MM.1S (cell line): ENCODE data around the gene NKIRAS1.

Source experiments
- DNase-seq: peaks from one replicate; pipeline ENCODE4 v3.0.0-alpha.2; 2015
- H2AFZ ChIP-seq: fragments of 300-600 bp; sonication (generic); 2 replicates; pipeline ENCODE4 v1.6.0; 2016; ENCODE audit warnings: antibody characterized with exemption, low read length
- H3F3A ChIP-seq: fragments of 300-600 bp; sonication (generic); 2 replicates; pipeline ENCODE4 v1.6.1; 2016; ENCODE audit warnings: mild to moderate bottlenecking, antibody characterized with exemption, low read length, moderate library complexity, mixed read lengths; ENCODE audit not compliant: insufficient read depth
- H3K27ac ChIP-seq: fragments of 300-600 bp; sonication (generic); 2 replicates; pipeline ENCODE4 v1.5.1; 2016; ENCODE audit warnings: mild to moderate bottlenecking, low read length
- H3K27me3 ChIP-seq: fragments of 300-600 bp; sonication (generic); replicated peaks from 2 replicates; pipeline ENCODE4 v1.6.0; 2016; ENCODE audit warnings: low read length; ENCODE audit not compliant: insufficient read depth
- H3K36me3 ChIP-seq: fragments of 300-600 bp; sonication (generic); replicated peaks from 2 replicates; pipeline ENCODE4 v1.6.1; 2016; ENCODE audit warnings: mild to moderate bottlenecking, low read length, mixed read lengths; ENCODE audit not compliant: insufficient read depth
- H3K4me1 ChIP-seq: fragments of 300-600 bp; sonication (generic); 2 replicates; pipeline ENCODE4 v1.6.1; 2016; ENCODE audit warnings: low read length, mixed read lengths
- H3K4me2 ChIP-seq: fragments of 300-600 bp; sonication (generic); 2 replicates; pipeline ENCODE4 v1.6.0; 2016; ENCODE audit warnings: low read depth, low read length
- H3K4me3 ChIP-seq: fragments of 300-600 bp; sonication (generic); 2 replicates; pipeline ENCODE4 v1.5.1; 2016; ENCODE audit warnings: low read length, mixed read lengths
- H3K79me2 ChIP-seq: fragments of 300-600 bp; sonication (generic); 2 replicates; pipeline ENCODE4 v1.6.1; 2016; ENCODE audit warnings: mixed run types, low read length, mixed read lengths
- H3K9ac ChIP-seq: fragments of 300-600 bp; sonication (generic); 2 replicates; pipeline ENCODE4 v1.6.1; 2016; ENCODE audit warnings: low read length, mixed read lengths
- H3K9me2 ChIP-seq: fragments of 300-600 bp; sonication (generic); replicated peaks from 2 replicates; pipeline ENCODE4 v1.6.1; 2016; ENCODE audit warnings: mild to moderate bottlenecking, low read length, mixed read lengths; ENCODE audit not compliant: insufficient read depth
- H3K9me3 ChIP-seq: fragments of 300-600 bp; sonication (generic); replicated peaks from 2 replicates; pipeline ENCODE4 v1.6.1; 2016; ENCODE audit warnings: mild to moderate bottlenecking, low read length, mixed read lengths; ENCODE audit not compliant: insufficient read depth
- H4K20me1 ChIP-seq: fragments of 300-600 bp; sonication (generic); 2 replicates; pipeline ENCODE4 v1.6.1; 2016; ENCODE audit warnings: mild to moderate bottlenecking, low read length, moderate library complexity, mixed read lengths; ENCODE audit not compliant: insufficient read depth
- CTCF ChIP-seq: fragments of 300-600 bp; sonication (generic); IDR thresholded peaks from 2 replicates; pipeline ENCODE4 v1.5.1; 2016; ENCODE audit warnings: antibody characterized with exemption, low read length, mixed read lengths
- EZH2 ChIP-seq: fragments of 300-600 bp; sonication (generic); optimal IDR thresholded peaks from 2 replicates; pipeline ENCODE3; 2017; ENCODE audit warnings: low read depth, mild to moderate bottlenecking, antibody characterized with exemption, low read length, mixed read lengths
- EZH2phosphoT487 ChIP-seq: fragments of 300-600 bp; sonication (generic); IDR thresholded peaks from 2 replicates; pipeline ENCODE4 v1.6.1; 2018; ENCODE audit warnings: antibody characterized with exemption, low read length

The NKIRAS1 gene

GRCh38 chr3:23928524-23928923, 11.7 kb upstream of the NKIRAS1 start:
- H3K4me3 ChIP-seq, result no peak overlapping the region
- DNase-seq, result no peak
- no peak overlapping the region for H3K4me2 ChIP-seq
- no peaks in the 10 kb centered on the region for H3K9me2 ChIP-seq
- TF ChIP-seq EZH2 (no peak), EZH2phosphoT487 (no peak), CTCF (no peak)
- H3K27ac ChIP-seq, result no peak overlapping the region
- H3K79me2 ChIP-seq, result no peaks in the 10 kb centered on the region
- no peaks in the 10 kb centered on the region for H3K4me1 ChIP-seq
- no peaks in the 10 kb centered on the region for H4K20me1 ChIP-seq
- H3F3A ChIP-seq, result no peaks in the 10 kb centered on the region
- no peaks in the 10 kb centered on the region for H3K27me3 ChIP-seq
- H3K36me3 ChIP-seq, result no peaks in the 10 kb centered on the region
- no peak overlapping the region for H3K9ac ChIP-seq
- H3K9me3 ChIP-seq, result no peaks in the 10 kb centered on the region
- H2AFZ ChIP-seq, result no peak overlapping the region

GRCh38 chr3:23926736-23927135, 9.9 kb upstream of the NKIRAS1 start:
- H3K9me3 ChIP-seq, result no peaks in the 10 kb centered on the region
- no peaks in the 10 kb centered on the region for H4K20me1 ChIP-seq
- H2AFZ ChIP-seq, result no peak overlapping the region
- no peaks in the 10 kb centered on the region for H3K4me1 ChIP-seq
- no peaks in the 10 kb centered on the region for H3K27me3 ChIP-seq
- H3K27ac ChIP-seq, result no peak overlapping the region
- no peaks in the 10 kb centered on the region for H3K79me2 ChIP-seq
- H3K4me3 ChIP-seq, result no peak overlapping the region
- DNase-seq, result no peak
- no peaks in the 10 kb centered on the region for H3K36me3 ChIP-seq
- H3K4me2 ChIP-seq, result no peak overlapping the region
- no peaks in the 10 kb centered on the region for H3F3A ChIP-seq
- H3K9ac ChIP-seq, result no peak overlapping the region
- TF ChIP-seq CTCF, result no peak
- no peaks in the 10 kb centered on the region for H3K9me2 ChIP-seq

GRCh38 chr3:23926246-23926645, 9.5 kb upstream of the NKIRAS1 start:
- H3K4me3 ChIP-seq, result no peak overlapping the region
- no peak for DNase-seq
- no peak for TF ChIP-seq CTCF
- no peak for TF ChIP-seq EZH2
- no peak for TF ChIP-seq EZH2phosphoT487
- H4K20me1 ChIP-seq, result no peaks in the 10 kb centered on the region
- no peaks in the 10 kb centered on the region for H3K4me1 ChIP-seq
- H3K9me3 ChIP-seq, result no peaks in the 10 kb centered on the region
- no peaks in the 10 kb centered on the region for H3K9me2 ChIP-seq
- no peak overlapping the region for H3K4me2 ChIP-seq
- no peak overlapping the region for H3K9ac ChIP-seq
- 0 out of 2 replicates have a peak, but pooled peaks cover under 1% of the 10 kb centered on the region for H3K36me3 ChIP-seq
- no peak overlapping the region for H2AFZ ChIP-seq
- peaks cover 1% of the 10 kb centered on the region; the same call in 1 of the 2 replicates for H3F3A ChIP-seq
- H3K27ac ChIP-seq, result no peak overlapping the region
- no peaks in the 10 kb centered on the region for H3K27me3 ChIP-seq
- no peaks in the 10 kb centered on the region for H3K79me2 ChIP-seq
